ENCODE results near the gene OR10G6. TPM values are rescaled to one million over a fixed set of nuclear protein-coding genes. Genes with fewer than 3 reads are reported as not detected.
"Not testable (repeated sequence)": the region's sequence is repeated elsewhere in the genome, so short reads cannot be mapped to it uniquely, and the experiment has no call there.

The OR10G6 gene
- total RNA-seq (2014; rRNA removed; shearing (Covaris generic); ENCODE audit: low replicate concordance), result not detected in 2 replicates

GRCh38 chr11:123995119-123995518 is at the start of gene OR10G6:
Gene OR10G6 (minus strand): TSS chr11:123995161. CDS start chr11:123995161, 0 bp downstream.
- in situ Hi-C loops (cut with HindIII; ENCODE audit: low pct_unique_long_range_greater_than_20kb, low sequenced_read_pairs), result no loop called here
- DNase-seq (ENCODE audit: low read depth), result no peak

GRCh38 chr11:124043420-124043819 is 48.5 kb upstream of the OR10G6 start:
- in situ Hi-C loops (cut with HindIII; ENCODE audit: low pct_unique_long_range_greater_than_20kb, low sequenced_read_pairs), result no loop called here
- DNase-seq (ENCODE audit: low read depth), result no peak

- in situ Hi-C loops (cut with HindIII; ENCODE audit: low pct_unique_long_range_greater_than_20kb, low sequenced_read_pairs), result no loop called here
Observed at GRCh38 chr11:124041254-124041653, 46.3 kb upstream of the OR10G6 start, which contains the start of gene OR10G7. Gene OR10G7 (minus strand): TSS chr11:124041325. CDS start chr11:124039001, 2,324 bp downstream.

GRCh38 chr11:124039557-124039956 is 44.6 kb upstream of the OR10G6 start:
- DNase-seq (ENCODE audit: low read depth), result no peak
- in situ Hi-C loops (cut with HindIII; ENCODE audit: low pct_unique_long_range_greater_than_20kb, low sequenced_read_pairs), result no loop called here

More at GRCh38 chr11:124041254-124041653, 46.3 kb upstream of the OR10G6 start, which contains the start of gene OR10G7:
- DNase-seq (ENCODE audit: low read depth), result peak; percentile 3

- in situ Hi-C loops (cut with HindIII; ENCODE audit: low pct_unique_long_range_greater_than_20kb, low sequenced_read_pairs), result no loop called here
Observed at GRCh38 chr11:124036666-124037065, 41.7 kb upstream of the OR10G6 start.

GRCh38 chr11:124026498-124026897 is 31.5 kb upstream of the OR10G6 start, which contains the start of gene OR10G8:
Gene OR10G8 (plus strand): TSS chr11:124026798. CDS start chr11:124029623, 2,825 bp downstream.
- in situ Hi-C loops (cut with HindIII; ENCODE audit: low pct_unique_long_range_greater_than_20kb, low sequenced_read_pairs), result no loop called here
- DNase-seq (ENCODE audit: low read depth), result no peak

More at GRCh38 chr11:124036666-124037065, 41.7 kb upstream of the OR10G6 start:
- no peak for DNase-seq (ENCODE audit: low read depth)

GRCh38 chr11:124015837-124016236 is 20.9 kb upstream of the OR10G6 start:
- DNase-seq (ENCODE audit: low read depth); in situ Hi-C loops (cut with HindIII; ENCODE audit: low pct_unique_long_range_greater_than_20kb, low sequenced_read_pairs): not testable (repeated sequence)

- DNase-seq (ENCODE audit: low read depth), result no peak
- in situ Hi-C loops (cut with HindIII; ENCODE audit: low pct_unique_long_range_greater_than_20kb, low sequenced_read_pairs), result no loop called here
Observed at GRCh38 chr11:124012697-124013096, 17.7 kb upstream of the OR10G6 start, which contains the start of gene OR10G4. Gene OR10G4 (plus strand): TSS chr11:124012997. CDS start chr11:124015575, 2,578 bp downstream.

- in situ Hi-C loops (cut with HindIII; ENCODE audit: low pct_unique_long_range_greater_than_20kb, low sequenced_read_pairs), result no loop called here
- DNase-seq (ENCODE audit: low read depth), result no peak
Observed at GRCh38 chr11:123979311-123979710, 15.7 kb downstream of the OR10G6 start.

GRCh38 chr11:123977731-123978347 is 17.1 kb downstream of the OR10G6 start, which contains the start of gene OR10S1:
Gene OR10S1 (minus strand): TSS chr11:123977781. CDS start chr11:123977664, 117 bp downstream.
- no peak for DNase-seq (ENCODE audit: low read depth)
- in situ Hi-C loops (cut with HindIII; ENCODE audit: low pct_unique_long_range_greater_than_20kb, low sequenced_read_pairs), result no loop called here

GRCh38 chr11:123976770-123977560 is 18.0 kb downstream of the OR10G6 start:
- no peak for DNase-seq (ENCODE audit: low read depth)
- in situ Hi-C loops (cut with HindIII; ENCODE audit: low pct_unique_long_range_greater_than_20kb, low sequenced_read_pairs), result no loop called here

GRCh38 chr11:123973816-123974215 is 21.1 kb downstream of the OR10G6 start:
- DNase-seq (ENCODE audit: low read depth), result no peak
- in situ Hi-C loops (cut with HindIII; ENCODE audit: low pct_unique_long_range_greater_than_20kb, low sequenced_read_pairs), result no loop called here

GRCh38 chr11:123956752-123957151 is 38.2 kb downstream of the OR10G6 start:
- no peak for DNase-seq (ENCODE audit: low read depth)
- in situ Hi-C loops (cut with HindIII; ENCODE audit: low pct_unique_long_range_greater_than_20kb, low sequenced_read_pairs), result no loop called here

- no peak for DNase-seq (ENCODE audit: low read depth)
- in situ Hi-C loops (cut with HindIII; ENCODE audit: low pct_unique_long_range_greater_than_20kb, low sequenced_read_pairs), result no loop called here
Observed at GRCh38 chr11:123945132-123945531, 49.8 kb downstream of the OR10G6 start.

Other genes with a start within 250 kb of the OR10G6 start
- not detected in 2 replicates for gene OR6X1, start 240.6 kb downstream of the OR10G6 start, total RNA-seq (2014; rRNA removed; shearing (Covaris generic); ENCODE audit: low replicate concordance)
- not detected in 2 replicates for gene OR6M1, start 188.8 kb downstream of the OR10G6 start, total RNA-seq (2014; rRNA removed; shearing (Covaris generic); ENCODE audit: low replicate concordance)
- gene TMEM225, start 109.5 kb downstream of the OR10G6 start, total RNA-seq (2014; rRNA removed; shearing (Covaris generic); ENCODE audit: low replicate concordance), result not detected in 2 replicates
- gene OR8D4, start 93.0 kb downstream of the OR10G6 start, total RNA-seq (2014; rRNA removed; shearing (Covaris generic); ENCODE audit: low replicate concordance), result not detected in 2 replicates
- gene OR4D5, start 55.5 kb downstream of the OR10G6 start, total RNA-seq (2014; rRNA removed; shearing (Covaris generic); ENCODE audit: low replicate concordance), result not detected in 2 replicates
- gene OR6T1, start 51.3 kb downstream of the OR10G6 start, total RNA-seq (2014; rRNA removed; shearing (Covaris generic); ENCODE audit: low replicate concordance), result not detected in 2 replicates
- gene OR10S1, start 17.4 kb downstream of the OR10G6 start, total RNA-seq (2014; rRNA removed; shearing (Covaris generic); ENCODE audit: low replicate concordance), result not detected in 2 replicates
- not detected in 2 replicates for gene OR10G4, start 17.8 kb upstream of the OR10G6 start, total RNA-seq (2014; rRNA removed; shearing (Covaris generic); ENCODE audit: low replicate concordance)
- gene OR10G9, start 27.9 kb upstream of the OR10G6 start, total RNA-seq (2014; rRNA removed; shearing (Covaris generic); ENCODE audit: low replicate concordance), result not detected in 2 replicates
- gene OR10G8, start 31.6 kb upstream of the OR10G6 start, total RNA-seq (2014; rRNA removed; shearing (Covaris generic); ENCODE audit: low replicate concordance), result not detected in 2 replicates
- not detected in 2 replicates for gene OR10G7, start 46.2 kb upstream of the OR10G6 start, total RNA-seq (2014; rRNA removed; shearing (Covaris generic); ENCODE audit: low replicate concordance)
- gene VWA5A, start 120.3 kb upstream of the OR10G6 start, total RNA-seq (2014; rRNA removed; shearing (Covaris generic); ENCODE audit: low replicate concordance), result 6.9 and 10.6 TPM in 2 replicates
- not detected in 2 replicates for gene OR10D3, start 188.2 kb upstream of the OR10G6 start, total RNA-seq (2014; rRNA removed; shearing (Covaris generic); ENCODE audit: low replicate concordance)
- not detected in 2 replicates for gene OR8G1, start 245.9 kb upstream of the OR10G6 start, total RNA-seq (2014; rRNA removed; shearing (Covaris generic); ENCODE audit: low replicate concordance)

All from Caki2 (cell line).